ENCODE measurements around the gene DHRS4.

DHRS4 gene

DNA sequence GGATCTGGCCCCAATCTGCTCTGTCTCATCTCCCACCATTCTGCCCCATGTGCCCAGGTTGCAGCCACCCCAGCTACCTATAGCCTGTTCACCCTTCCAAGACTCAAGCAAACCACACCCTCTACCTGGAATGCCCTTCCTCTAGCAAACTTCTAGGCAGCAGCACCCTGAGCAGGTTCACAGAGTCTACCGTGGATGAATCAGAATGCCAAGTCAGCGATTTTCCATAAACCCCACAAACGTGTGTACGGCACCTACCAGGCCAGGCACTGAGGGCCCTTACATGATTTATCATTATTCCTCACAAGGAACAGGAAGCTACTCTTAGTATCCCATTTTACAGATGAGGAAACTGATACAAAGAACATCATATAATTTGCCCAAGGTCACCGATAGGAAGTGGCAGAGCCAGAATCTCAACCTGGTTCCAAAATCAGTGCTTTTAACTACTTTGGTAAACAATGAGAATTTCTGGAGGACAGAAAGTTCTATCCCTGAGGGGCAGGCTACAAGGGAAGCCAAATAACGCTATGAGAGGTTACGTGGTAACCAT is 28.0 kb upstream of the DHRS4 start:
- TF ChIP-seq, protein P1, sequence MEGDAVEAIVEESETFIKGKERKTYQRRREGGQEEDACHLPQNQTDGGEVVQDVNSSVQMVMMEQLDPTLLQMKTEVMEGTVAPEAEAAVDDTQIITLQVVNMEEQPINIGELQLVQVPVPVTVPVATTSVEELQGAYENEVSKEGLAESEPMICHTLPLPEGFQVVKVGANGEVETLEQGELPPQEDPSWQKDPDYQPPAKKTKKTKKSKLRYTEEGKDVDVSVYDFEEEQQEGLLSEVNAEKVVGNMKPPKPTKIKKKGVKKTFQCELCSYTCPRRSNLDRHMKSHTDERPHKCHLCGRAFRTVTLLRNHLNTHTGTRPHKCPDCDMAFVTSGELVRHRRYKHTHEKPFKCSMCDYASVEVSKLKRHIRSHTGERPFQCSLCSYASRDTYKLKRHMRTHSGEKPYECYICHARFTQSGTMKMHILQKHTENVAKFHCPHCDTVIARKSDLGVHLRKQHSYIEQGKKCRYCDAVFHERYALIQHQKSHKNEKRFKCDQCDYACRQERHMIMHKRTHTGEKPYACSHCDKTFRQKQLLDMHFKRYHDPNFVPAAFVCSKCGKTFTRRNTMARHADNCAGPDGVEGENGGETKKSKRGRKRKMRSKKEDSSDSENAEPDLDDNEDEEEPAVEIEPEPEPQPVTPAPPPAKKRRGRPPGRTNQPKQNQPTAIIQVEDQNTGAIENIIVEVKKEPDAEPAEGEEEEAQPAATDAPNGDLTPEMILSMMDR (IDR thresholded peaks at IDR 0.05; ENCODE audit: low read depth, low read length): no peak
- no peak overlapping the region for H3K4me3 ChIP-seq (ENCODE audit: low read depth, low read length)

DNA sequence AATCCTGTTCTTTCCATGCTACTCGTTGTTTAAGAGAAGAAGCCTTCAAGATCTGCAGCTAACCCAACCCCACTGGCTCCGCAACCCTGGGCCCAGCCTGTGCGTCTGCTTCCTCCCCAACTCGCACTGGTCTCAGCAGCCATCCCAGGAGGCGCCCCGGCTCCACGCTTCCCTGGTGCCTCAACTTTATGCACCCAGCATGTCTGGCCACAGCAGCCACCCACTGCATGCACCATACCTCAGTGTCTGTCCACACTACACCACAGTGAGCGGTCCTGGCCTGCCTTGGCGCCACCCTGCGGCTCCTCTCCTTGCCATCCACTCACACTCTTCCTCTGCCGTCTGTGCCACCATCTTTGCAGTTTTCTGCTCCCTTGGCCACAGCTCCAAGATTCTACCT is 27.0 kb upstream of the DHRS4 start:
- H3K4me3 ChIP-seq (ENCODE audit: low read depth, low read length): no peak overlapping the region
- TF ChIP-seq, protein P1 (IDR thresholded peaks at IDR 0.05; ENCODE audit: low read depth, low read length): no peak

DNA sequence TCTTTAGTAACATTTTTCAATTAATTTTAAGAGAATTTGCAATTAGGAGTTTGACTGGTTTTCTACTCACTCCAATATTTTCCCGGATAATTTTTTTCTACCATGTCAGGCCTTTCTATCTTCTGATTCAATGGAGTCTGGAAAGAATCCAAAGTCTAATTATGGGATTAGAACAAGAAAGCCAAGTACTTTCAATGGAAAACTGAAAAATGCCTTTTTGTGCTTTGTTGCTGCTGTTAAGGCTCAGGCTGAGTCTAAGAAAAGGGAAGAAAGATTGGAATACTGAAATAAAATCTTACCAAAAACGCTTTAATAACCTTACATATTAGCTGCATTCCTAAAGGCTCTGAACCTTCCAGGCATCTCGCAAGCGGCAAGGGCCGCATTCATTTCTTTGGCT is 24.4 kb upstream of the DHRS4 start:
- H3K4me3 ChIP-seq (ENCODE audit: low read depth, low read length): no peak overlapping the region
- TF ChIP-seq, protein P1 (IDR thresholded peaks at IDR 0.05; ENCODE audit: low read depth, low read length): no peak

DNA sequence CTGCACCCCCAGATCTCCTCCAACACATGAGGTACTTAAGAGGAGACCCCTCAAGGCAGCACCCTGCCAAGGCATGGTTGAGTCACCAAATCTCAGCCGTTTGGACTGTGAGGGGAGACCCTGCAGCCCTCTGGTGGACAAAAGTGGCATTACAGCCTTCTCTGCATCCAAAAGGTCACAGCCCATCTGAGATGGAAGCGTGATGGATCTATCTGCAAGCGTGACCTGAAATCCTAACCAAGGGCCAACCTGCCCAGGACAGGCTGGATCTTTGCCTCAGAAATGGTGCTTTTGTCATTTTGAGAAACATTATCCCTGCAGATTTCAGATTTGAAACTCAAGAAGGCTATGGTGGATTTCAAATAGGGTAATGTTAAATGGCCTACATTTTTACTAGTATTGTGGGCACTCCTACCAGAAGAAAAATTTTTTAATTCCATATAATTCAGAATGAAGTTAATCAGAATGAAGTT is 23.7 kb upstream of the DHRS4 start:
- no peak overlapping the region for H3K4me3 ChIP-seq (ENCODE audit: low read depth, low read length)
- TF ChIP-seq, protein P1 (IDR thresholded peaks at IDR 0.05; ENCODE audit: low read depth, low read length): peak; percentile 97

DNA sequence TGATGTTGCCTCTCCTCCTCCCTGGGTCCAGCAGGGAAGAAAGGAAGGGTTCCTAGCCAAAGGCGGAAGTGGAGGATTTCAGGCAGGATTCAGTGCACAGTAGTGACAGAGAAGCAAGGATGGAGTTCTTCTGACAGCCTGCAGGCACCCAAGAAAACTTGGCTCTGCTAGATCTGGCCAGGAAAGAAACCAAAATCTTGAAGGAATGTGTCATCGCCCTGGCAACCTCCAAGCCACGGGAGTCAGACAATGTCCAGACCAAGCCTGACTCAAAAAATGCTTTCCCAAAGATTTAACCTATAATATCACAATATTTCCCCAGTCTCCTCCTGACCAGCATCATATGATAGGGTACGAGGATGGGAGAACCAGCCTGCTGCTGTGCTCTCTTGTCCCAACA is 22.8 kb upstream of the DHRS4 start:
- TF ChIP-seq, protein P1 (IDR thresholded peaks at IDR 0.05; ENCODE audit: low read depth, low read length): no peak
- no peak overlapping the region for H3K4me3 ChIP-seq (ENCODE audit: low read depth, low read length)

DNA sequence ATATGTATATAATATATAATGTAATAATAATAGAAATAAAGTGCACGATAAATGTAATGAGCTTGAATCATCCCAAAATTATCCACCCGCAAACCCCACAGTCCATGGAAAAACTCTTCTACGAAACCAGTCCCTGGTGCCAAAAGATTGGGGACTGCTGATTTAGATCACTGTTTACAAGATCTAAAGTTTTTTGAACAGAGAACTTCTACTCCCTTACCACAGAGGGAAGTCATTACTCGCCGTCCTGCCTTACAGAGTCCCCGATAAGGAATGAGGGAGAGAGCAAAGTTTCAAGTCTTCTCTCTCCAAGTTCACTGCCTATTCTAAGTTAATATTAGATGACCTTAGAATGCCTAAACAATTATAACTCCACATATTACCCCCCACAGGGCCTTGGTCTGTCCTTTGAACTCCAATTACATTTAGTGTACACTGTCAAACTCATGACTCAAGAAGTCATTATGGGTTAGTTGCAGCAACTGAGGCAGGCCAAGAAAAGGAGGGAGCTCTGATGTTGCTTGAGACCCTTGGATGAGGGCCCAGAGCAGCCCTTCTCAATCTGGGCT is 21.8 kb upstream of the DHRS4 start:
- TF ChIP-seq, protein P1 (IDR thresholded peaks at IDR 0.05; ENCODE audit: low read depth, low read length): no peak
- H3K4me3 ChIP-seq (ENCODE audit: low read depth, low read length): no peak overlapping the region

DNA sequence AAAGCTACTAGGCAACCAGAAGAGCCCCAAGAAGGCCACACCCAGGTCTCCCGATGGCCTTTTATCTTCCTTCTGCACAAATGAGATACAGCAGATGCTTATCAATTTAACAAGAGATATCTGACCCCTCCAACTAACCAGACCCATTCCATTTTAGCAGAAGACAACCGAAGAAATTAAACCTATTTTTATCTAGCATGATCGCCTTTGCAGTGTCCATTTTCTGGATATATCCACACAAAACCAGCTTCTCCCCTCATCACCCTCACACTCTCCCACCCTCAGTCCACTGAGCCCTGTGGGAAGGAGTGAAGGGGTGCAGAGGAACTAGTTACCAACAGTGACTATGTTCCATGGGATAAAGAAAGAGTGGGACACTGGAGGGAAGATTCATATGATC is 20.9 kb upstream of the DHRS4 start:
- TF ChIP-seq, protein P1 (IDR thresholded peaks at IDR 0.05; ENCODE audit: low read depth, low read length): no peak
- H3K4me3 ChIP-seq (ENCODE audit: low read depth, low read length): no peak overlapping the region

All from WI38 (cell line).